ENCODE results near the gene WWOX. TPM values are rescaled to one million over a fixed set of nuclear protein-coding genes. Genes with fewer than 3 reads are reported as not detected.
A peak's percentile ranks its signal among the peaks of the same experiment; 100 is the strongest.

The WWOX gene
- total RNA-seq, 1 experiment from 2014 or later: 15.6 TPM

DNA sequence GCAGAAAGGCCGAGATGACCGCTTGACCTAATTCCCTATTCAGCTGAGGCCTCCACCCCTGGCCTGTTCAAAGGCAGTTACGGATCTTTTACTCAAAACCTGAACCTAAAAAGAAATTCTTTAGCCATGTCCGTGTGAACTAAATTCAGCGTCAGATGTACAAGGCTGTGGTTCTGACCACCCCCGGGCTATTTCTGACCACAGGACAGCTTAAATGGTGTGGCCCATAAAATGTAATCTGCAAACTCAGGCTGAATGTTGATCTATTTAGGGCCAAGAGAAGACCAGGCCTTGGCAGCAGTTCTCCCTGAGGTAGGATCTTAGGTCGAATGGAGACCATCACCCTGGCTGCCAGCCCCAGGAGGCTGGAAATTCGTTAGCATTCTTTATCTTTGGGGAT is 485.5 kb downstream of the WWOX start:
- DNase-seq: no peak
- Histone ChIP-seq H3K9me3 (ENCODE audit: control insufficient read depth, low read depth, low read length) (no peaks in the 10 kb centered on the region), H3K4me1 (ENCODE audit: insufficient read depth, low read length) (no peaks in the 10 kb centered on the region; the same call in 1 of the 2 replicates), H2AFZ (ENCODE audit: low read length) (no peak overlapping the region), H4K20me1 (ENCODE audit: control insufficient read depth, insufficient read depth, insufficient read length) (no peaks in the 10 kb centered on the region), H3K4me2 (ENCODE audit: insufficient read depth, insufficient read length, low read length) (no peak overlapping the region), H4K8ac (replicated peaks; ENCODE audit: insufficient read length, low read depth, low read length) (no peak overlapping the region), H4K5ac (ENCODE audit: insufficient read length, low read depth, low read length) (no peak overlapping the region), H2BK12ac (ENCODE audit: insufficient read length, low read depth, low read length) (no peak overlapping the region), H3K27ac (ENCODE audit: insufficient read length, low read depth, low read length) (no peak overlapping the region), H2BK5ac (ENCODE audit: insufficient read length, low read length) (no peak overlapping the region), H3K14ac (ENCODE audit: insufficient read depth, low read length) (peak overlapping the region; percentile 28; the same call in 1 of the 2 replicates), H3T11ph (ENCODE audit: low read length) (no peak overlapping the region), H2BK120ac (ENCODE audit: low read depth, low read length, poor library complexity, severe bottlenecking) (no peak overlapping the region), H4K91ac (ENCODE audit: insufficient read length, low read depth, low read length) (no peak overlapping the region), H3K27me3 (ENCODE audit: insufficient read depth, low read length) (no peaks in the 10 kb centered on the region), H3K79me2 (ENCODE audit: insufficient read depth, low read length) (no peaks in the 10 kb centered on the region), H3K4ac (ENCODE audit: low read depth, low read length) (no peak overlapping the region), H3K18ac (ENCODE audit: insufficient read length, low read depth, low read length) (no peak overlapping the region), H2BK20ac (ENCODE audit: low read depth, low read length, poor library complexity, severe bottlenecking) (no peak overlapping the region), H3K23ac (ENCODE audit: insufficient read length, low read depth, low read length) (no peak overlapping the region), H3K9ac (ENCODE audit: extremely low read depth, insufficient read length, low read length) (no peak overlapping the region), H3K79me1 (ENCODE audit: insufficient read depth, low read depth, low read length, poor library complexity, severe bottlenecking) (no peaks in the 10 kb centered on the region), H3K23me2 (ENCODE audit: insufficient read length, low read depth, low read length, poor library complexity, severe bottlenecking) (no peaks in the 10 kb centered on the region), H2BK15ac (ENCODE audit: low read depth, low read length) (no peak overlapping the region), H2AK5ac (ENCODE audit: insufficient read length, low read length) (no peak overlapping the region), H3K56ac (ENCODE audit: insufficient read length, low read depth, low read length) (no peak overlapping the region)
- Mint-ChIP-seq H3K27me3 (ENCODE audit: low read depth) (no peaks in the 10 kb centered on the region; the same call in 1 of the 2 replicates), H3K4me1 (peaks cover 21 to 28% of the 10 kb centered on the region in 2 experiments), H3K36me3 (ENCODE audit: insufficient read depth in 1 of 3, low read depth in 3 of 3) (no peaks in the 10 kb centered on the region), H3K27ac (no peak overlapping the region), H3K9me3 (no peaks in the 10 kb centered on the region), H3K4me3 (no peak overlapping the region)
- TF ChIP-seq, protein P1, sequence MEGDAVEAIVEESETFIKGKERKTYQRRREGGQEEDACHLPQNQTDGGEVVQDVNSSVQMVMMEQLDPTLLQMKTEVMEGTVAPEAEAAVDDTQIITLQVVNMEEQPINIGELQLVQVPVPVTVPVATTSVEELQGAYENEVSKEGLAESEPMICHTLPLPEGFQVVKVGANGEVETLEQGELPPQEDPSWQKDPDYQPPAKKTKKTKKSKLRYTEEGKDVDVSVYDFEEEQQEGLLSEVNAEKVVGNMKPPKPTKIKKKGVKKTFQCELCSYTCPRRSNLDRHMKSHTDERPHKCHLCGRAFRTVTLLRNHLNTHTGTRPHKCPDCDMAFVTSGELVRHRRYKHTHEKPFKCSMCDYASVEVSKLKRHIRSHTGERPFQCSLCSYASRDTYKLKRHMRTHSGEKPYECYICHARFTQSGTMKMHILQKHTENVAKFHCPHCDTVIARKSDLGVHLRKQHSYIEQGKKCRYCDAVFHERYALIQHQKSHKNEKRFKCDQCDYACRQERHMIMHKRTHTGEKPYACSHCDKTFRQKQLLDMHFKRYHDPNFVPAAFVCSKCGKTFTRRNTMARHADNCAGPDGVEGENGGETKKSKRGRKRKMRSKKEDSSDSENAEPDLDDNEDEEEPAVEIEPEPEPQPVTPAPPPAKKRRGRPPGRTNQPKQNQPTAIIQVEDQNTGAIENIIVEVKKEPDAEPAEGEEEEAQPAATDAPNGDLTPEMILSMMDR (conservative IDR thresholded peaks at IDR 0.05): no peak
- WGBS (ENCODE audit: extremely low coverage, insufficient read length, low lambda C conversion rate): no CpG with 5 or more reads among the region's 8 CpGs
